D721Med (cell line): ENCODE data around the gene BBS9.

ENCODE experiments used
- DNase-seq: peaks from one replicate; pipeline ENCODE4 v3.0.0; 2011; ENCODE audit warnings: low spot score; ENCODE audit not compliant: insufficient read length
- FAIRE-seq: peaks from 2 replicates; lab custom pipeline; 2011; peaks lifted over from hg19 to GRCh38; lab: Jason Lieb, UNC
- CTCF ChIP-seq: IDR thresholded peaks from 2 replicates; pipeline ENCODE4 v1.5.1; 2012; ENCODE audit warnings: mild to moderate bottlenecking, control low read depth; ENCODE audit not compliant: insufficient read depth; ENCODE audit errors: missing control alignments

BBS9 gene

GRCh38 chr7:33494474-33494873 lies 365.1 kb downstream of the BBS9 start:
- no peak for FAIRE-seq
- no peak for DNase-seq
- TF ChIP-seq CTCF: no peak

- DNase-seq (no peak), FAIRE-seq (no peak)
- no peak for TF ChIP-seq CTCF
Measured at GRCh38 chr7:33495207-33495606, 365.8 kb downstream of the BBS9 start.

DNA sequence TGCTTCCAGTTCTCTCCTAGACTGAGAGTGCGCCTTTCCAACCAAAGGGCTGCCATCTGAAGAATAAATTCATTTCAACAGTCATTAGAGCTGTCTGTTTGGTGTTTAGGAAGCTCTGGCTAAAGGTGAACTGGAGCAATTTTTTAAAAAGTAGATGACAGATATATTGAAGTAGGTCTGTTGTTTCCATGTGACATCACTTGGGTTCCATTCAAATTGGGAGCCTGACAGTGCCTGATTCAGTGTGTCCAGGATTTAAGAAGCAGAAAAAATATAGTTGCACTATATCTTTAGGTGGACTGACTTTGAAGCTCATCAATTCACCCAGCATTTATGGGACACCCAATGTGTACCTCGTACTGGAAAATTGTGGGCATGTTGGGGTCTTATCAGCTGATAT lies 367.7 kb downstream of the BBS9 start:
- FAIRE-seq: no peak
- no peak for DNase-seq
- TF ChIP-seq CTCF: no peak

DNA sequence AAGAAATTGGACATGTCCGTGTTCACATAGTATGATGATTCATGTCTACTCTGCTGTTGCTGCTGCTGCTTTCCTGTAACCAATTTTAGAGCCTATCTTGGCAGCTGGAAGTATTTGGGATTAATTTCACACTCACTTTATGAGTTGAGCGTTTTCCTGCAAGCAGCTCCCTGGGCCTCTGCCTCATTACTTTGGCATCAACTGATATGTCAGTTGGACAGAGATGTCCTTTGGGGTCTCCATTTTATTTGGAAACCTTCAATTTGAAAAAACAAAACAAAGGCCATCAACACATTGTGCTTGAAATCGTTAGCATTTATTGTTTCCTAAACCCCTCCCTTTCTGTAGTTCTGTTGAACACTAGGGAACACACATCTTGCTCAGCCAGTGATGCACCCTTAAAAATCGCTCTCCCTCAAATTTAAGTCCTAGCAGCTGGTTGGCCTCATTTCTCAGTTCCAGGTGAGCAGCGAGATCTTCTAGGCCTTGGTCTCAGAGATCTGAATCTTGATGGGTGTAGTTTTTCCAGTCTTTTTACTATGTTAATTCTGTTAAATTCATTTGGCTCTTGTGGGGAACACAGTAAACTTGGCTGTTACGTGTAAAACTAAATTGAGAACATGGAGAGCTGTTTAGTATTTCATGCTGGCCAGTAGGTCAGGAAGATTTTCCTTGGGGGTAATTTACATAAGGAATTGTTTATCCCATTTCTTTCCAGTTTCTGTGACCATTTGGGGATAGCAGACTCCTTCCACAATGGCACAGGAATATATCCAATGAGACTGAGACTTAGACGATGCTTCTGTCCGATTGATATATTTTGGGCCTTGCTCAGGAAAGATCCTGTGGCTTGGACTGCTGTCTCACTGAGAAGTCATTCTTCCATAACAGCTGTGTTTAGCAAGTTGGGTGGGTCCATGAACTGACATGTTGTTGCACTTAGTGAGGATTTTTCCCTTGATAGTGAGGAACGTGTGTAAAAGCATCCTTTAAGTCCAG lies 371.6 kb downstream of the BBS9 start:
- FAIRE-seq: no peak

GRCh38 chr7:33503014-33503413 lies 373.6 kb downstream of the BBS9 start:
- no peak for DNase-seq
- no peak for FAIRE-seq
- TF ChIP-seq CTCF: no peak

More for the DNA sequence above, 371.6 kb downstream of the BBS9 start:
- no peak for TF ChIP-seq CTCF
- DNase-seq: no peak

- no peak for TF ChIP-seq CTCF
- no peak for DNase-seq
- FAIRE-seq: no peak
Measured at GRCh38 chr7:33503736-33504135, 374.4 kb downstream of the BBS9 start.

- DNase-seq (no peak), FAIRE-seq (no peak)
- no peak for TF ChIP-seq CTCF
Measured at GRCh38 chr7:33504266-33504665, 374.9 kb downstream of the BBS9 start.
